A549 treated with DMSO at 1 μM for 4 hours (cell line): ENCODE results near the gene NEMF. TPM values are rescaled to one million over a fixed set of nuclear protein-coding genes. Genes with fewer than 3 reads are reported as not detected.

Experiments
- total RNA-seq: library from RNA; stranded (reverse); fragments of 200-300 nt; extraction: Qiagen RNA extraction; gene quantifications from 5 replicates; pipeline ENCODE4 v1.2.3, GENCODE V29; 2022; ENCODE audit warnings: low read depth

Gene NEMF
- total RNA-seq, result 27.8 to 39.0 TPM (median 37.2 TPM) in 5 replicates

DNA sequence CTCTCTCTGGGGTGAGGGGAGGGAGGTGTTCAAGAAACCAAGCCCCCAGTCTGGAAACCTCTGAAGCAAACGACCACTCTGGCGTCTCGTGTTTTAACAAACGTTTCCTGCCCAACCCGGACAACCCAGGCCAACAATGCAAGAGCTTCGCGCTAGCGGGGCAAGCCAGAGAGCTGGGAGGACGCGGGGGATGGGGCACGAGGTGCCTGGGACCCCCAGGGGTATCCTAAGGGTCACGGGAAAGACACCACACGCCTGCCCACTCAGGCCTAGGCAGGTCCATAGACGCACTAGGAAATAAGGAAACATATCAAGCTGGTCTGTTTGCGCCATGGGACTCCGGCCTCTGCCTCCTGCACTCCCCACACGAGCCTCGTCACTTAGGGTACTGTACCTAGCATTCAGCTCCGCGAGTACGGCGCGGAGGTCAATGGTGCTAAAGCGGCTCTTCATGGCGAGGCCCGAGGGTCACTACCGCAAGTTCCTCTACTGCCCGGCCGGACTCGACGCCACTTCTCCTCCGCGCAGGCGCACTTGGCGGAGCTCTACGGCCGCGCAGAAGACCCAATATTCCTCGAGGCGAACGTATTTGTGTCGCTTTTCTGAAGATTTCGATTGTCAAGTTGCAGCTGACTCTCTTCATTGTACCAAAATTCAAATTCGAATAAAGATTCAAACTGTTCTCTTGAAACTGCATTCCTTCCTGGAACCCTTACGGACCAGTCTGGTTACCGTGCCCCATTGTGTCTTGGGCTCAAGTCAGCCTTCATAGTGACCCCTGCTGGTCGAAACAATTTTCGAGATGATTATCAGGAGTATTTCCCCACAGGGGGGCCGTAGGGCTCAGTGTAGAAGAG is at the start of gene NEMF:
NEMF (minus strand) TSS at position 488 of the 857 bp plus-strand sequence; CDS start at position 453, 35 bp downstream.

DNA sequence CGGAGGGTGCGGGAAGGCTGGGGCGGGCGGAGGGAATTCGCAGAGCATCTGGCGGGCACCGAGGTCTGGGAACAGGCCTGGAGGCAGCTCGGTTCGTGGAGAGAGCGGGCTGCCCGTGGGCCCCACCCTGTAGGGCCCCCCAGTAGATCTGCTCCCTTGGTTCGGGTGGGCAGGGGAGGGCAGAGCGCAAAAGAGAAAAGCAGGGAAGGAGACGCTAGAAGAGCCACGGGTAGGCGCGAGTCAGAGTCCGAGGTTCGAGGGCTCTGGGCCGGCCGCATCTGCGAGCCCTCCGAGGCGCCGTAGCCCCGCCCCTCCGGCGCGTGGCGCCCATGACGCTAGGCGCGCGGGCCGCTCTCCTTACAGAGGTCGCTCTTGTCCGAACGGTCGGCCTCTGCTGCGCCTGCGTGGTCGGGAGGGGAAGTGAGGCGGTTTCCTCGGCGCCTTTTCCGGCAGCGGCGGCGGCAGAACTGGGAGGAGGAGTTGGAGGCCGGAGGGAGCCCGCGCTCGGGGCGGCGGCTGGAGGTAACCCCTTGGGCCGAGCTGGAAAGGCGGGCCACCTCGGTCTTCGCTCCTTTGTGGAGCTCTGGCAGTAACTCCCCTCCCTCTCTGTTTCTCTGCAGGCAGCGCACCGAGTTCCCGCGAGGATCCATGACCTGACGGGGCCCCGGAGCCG is 40.2 kb upstream of the NEMF start, which contains the start of gene ARF6:
ARF6 (plus strand) TSS at position 447 of the 673 bp plus-strand sequence. CDS start 655 bp downstream, outside the sequence.

GRCh38 chr14:49767571-49768300 is 84.9 kb downstream of the NEMF start, which contains the start of gene KLHDC2:
TSS of gene KLHDC2 (plus strand) at chr14:49768153. CDS start at chr14:49768469, 316 bp downstream.

Other genes with a start within 250 kb of the NEMF start
- 413 to 551 TPM (median 426 TPM) in 5 replicates for gene RPL36AL, start 232.2 kb downstream of the NEMF start, total RNA-seq
- gene MGAT2, start 232.0 kb downstream of the NEMF start, total RNA-seq, result 50.5 to 57.4 TPM (median 51.1 TPM) in 5 replicates
- 11.7 to 14.2 TPM (median 14.0 TPM) in 5 replicates for gene DNAAF2, start 217.5 kb downstream of the NEMF start, total RNA-seq
- gene POLE2, start 164.6 kb downstream of the NEMF start, total RNA-seq, result 12.4 to 15.2 TPM (median 14.3 TPM) in 5 replicates
- 0.12 to 0.29 TPM (median 0.24 TPM) in 5 replicates for gene KLHDC1, start 159.7 kb downstream of the NEMF start, total RNA-seq
- 29.1 to 37.5 TPM (median 32.8 TPM) in 5 replicates for gene KLHDC2, start 84.6 kb downstream of the NEMF start, total RNA-seq
- gene ARF6, start 40.3 kb upstream of the NEMF start, total RNA-seq, result 62.8 to 74.4 TPM (median 67.1 TPM) in 5 replicates